ENCODE measurements around the gene PALLD.

The PALLD gene

DNA sequence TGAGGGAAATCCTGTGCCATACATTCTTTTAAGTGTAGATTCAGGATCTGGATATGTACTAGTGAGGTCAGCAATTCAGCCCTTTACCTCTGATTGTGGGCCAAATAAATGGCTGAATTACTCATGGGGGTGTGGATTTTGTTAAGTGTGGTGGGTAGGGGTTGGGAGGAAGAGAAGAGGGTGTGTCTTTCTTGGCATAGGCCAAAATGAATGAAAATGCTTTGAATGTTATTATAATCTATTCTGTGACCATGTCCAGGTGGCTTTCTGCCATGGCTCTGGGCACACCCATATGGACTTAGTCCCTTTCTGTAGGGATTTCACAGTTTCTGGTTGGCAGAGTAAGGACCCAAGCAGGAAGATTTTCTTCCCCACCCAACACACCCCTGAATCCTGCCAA is 268.9 kb downstream of the PALLD start:
- no peak for DNase-seq (ENCODE audit: low spot score)

DNA sequence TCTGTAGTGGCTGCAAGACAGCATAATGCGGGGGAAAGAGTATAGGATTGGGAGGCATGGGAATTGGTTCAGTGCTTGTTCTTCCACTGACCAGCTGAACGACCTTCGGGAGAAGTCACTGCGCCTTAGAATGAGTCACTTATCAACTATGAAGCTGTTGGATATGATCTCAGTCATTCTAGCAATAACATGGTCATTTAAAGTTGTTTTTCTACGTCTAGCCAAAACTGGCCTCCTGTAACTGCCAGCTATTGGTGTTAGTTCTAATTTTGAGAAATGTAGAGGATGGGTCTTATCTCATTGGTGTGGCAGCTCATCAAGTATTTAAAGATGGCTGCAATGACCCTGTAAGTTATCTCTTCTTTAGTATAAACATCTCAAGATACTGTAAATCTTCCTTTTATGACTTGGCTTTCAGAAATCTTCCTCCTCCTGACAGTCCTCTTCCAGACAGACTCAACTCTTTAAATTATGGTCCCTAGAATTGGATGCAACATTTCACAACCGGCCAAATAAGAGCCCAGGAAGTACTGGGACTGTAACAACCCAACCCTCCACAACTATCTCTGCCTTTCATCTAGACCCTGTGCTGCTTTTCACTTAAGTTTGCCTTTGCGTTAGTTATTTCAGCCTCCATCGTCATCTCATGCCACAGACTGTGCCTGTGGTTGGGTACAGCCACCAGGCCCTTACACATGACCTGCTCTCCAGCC is 269.9 kb downstream of the PALLD start:
- no peak for DNase-seq (ENCODE audit: low spot score)

DNA sequence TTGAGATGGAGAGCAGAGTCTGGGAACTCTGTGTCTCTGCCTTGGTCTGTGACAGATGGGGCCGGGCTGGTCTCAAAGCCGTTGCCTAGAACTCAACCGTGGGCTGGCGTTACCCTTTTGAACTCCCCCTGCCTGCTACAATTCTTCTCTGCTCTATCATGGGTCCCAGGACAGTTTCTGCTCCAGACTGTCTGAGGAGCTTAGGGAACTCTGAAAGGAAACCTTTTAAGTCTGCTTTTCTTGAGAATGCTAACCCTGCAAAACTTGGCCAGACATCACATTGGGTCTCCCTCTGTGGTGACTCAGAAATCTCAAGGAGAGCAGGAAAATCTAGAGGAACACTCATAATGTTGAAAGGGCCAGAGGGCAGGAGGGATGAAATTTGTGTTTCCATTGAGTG is 272.6 kb downstream of the PALLD start:
- no peak for DNase-seq (ENCODE audit: low spot score)

DNA sequence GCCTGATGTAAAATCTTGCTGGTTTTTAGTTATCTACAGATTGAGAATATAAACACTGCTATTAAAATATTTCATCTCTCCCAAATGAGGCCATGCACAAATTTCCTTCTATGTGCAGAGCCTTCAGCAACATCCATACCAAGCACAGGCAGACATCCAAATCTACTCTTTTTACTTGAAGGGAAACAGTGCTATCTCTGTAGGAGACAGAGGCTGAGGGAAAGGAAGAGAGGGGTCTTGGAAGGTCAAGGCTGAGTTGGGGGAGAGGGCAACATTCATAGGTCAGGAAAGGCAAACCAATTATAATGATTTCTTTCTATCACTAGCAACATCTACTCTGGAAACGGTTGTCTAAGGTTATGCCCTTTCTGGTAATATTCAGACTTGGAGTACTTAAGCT is 273.0 kb downstream of the PALLD start:
- DNase-seq (ENCODE audit: low spot score) = no peak

DNA sequence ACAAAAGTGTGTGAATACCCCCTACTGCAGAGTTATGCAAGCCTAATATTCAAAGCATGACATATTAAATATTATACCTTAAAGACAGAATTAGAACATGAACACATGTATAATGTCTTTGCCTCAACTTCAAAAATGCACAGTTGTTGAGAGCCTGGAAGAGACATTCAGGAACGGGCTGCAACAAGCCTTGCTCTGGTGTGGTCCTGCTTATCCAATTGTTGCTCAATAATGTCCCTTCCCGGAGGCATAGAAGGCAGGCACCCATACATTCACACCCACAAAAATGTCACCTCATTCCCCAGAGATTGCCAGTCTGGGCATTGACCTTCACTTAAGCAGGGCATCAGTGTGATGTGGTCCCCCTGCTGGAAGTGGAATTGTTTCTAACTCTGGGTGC is 274.4 kb downstream of the PALLD start:
- DNase-seq (ENCODE audit: low spot score) = no peak

DNA sequence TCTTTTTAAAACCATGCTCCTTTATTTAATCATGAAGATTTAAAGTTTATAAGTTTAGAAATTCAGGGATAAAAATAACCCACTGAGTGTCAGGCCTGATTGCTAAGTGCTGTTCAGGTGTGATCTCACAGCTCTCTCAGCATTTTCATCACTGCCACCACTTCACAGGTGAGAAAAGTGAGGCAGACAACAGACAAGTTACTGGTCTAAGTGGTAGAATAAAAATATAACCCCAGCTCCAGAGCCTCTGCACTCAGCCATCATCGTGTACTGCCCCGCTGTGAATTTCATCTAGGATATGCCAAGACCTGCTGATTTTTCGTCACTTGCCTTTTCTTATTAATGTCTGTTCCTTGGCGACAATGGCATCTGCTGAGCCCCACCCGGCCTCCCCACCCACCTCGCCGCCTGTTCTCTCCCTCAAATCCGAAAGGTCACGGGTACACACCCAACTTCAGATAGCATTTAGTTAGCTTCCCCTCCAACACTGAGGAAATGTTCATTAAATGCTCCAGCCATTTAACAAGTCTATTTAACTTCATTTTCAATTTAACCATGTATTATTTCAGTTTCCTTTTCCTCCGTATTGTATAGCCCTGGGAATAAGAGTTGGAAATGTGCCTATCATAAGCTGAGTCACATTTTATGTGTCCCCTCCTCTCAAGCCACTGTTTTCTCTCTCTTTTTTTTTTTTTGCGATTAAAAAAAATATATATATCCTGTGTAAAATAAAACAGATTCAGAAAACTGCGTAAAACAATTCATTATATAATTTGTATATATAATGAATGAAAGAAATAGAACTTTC is 276.7 kb downstream of the PALLD start:
- DNase-seq (ENCODE audit: low spot score) = no peak

DNA sequence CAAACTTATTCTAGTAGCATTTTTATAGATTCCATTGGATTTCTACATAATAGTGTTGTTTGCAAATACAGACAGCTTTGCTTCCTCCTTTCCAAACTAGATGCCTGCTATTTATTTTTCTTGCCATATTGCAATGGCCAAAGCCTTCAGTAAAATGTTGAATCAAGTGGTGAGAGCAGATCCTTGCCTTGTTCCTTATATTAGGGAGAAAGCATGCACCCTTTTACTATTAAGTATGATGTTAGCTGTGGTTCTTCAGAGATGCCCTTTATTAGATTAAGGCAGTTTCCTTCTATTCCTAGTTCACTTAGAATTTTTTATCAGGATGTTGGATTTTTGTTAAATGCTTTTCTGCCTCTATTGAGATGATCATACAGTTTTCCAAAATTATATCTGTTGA is 279.5 kb downstream of the PALLD start:
- DNase-seq (ENCODE audit: low spot score) = no peak

DNA sequence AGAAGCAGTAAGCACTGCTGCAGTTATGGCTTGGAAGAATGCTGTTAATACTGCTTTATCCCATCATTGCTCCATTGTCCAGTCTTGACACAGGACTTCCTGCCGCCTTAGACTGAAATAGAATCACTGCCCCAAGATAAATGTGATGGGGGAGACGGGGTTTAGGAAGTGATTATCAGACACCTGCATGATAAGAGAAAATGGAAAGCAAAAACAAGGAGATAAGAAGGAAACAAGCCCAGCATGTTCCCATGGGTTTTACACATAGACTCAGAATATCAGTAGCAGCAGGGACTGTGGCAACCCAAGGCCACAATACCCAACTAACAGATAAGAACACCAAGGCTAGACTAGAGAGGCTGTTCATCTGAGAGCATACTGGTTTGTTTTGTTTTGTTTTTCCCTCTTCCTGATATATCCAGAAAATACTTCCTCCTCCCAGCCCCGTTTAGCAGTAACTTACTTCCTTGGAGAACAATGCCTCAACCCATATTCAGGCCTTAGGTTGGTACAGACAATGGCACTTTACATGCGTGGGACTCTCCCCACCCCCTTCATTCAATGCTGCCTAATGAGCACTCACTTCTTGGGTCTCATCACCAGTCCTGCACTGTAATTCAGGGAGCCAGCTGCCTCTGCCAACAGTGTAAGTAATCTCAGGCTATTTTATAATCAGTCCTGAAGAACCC is 280.6 kb downstream of the PALLD start:
- no peak for DNase-seq (ENCODE audit: low spot score)

DNA sequence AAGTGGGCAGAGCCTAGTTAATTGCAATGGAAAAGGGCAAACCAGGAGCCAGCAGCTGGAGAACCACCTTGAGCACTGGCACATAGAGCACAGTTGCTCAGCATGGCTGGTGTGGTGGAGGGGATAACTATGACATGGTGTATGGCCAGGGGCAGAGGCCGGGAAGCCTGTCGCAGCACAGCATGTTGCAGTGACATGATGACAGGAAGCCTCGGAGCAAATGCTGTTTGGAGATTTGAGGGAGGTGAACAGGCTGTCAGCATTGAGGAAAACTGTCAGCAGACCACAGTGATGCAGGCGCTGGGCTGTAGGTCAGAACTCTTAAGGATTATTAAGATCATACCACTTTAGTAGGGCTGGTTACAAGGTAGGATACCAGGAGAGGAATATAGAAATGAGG is 284.5 kb downstream of the PALLD start:
- no peak for DNase-seq (ENCODE audit: low spot score)

DNA sequence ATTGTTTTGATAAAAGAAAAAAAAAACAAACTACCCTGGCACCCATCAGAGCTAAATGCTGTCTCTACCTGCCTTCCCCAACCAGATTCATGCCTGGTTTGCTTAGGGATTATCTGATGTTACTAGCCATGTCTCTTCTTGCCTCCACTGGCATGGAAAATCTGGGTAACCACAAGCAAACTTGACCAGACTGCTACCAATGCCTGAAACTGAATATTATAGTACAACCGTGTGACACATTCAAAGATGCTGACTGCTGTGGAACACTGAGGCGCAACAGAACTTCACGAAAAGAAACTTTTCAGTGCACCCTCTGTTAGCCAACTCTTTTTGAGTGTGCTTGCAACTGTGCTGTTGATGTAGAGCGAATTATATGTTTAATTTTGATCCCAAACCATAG is 285.1 kb downstream of the PALLD start:
- DNase-seq (ENCODE audit: low spot score) = no peak

DNA sequence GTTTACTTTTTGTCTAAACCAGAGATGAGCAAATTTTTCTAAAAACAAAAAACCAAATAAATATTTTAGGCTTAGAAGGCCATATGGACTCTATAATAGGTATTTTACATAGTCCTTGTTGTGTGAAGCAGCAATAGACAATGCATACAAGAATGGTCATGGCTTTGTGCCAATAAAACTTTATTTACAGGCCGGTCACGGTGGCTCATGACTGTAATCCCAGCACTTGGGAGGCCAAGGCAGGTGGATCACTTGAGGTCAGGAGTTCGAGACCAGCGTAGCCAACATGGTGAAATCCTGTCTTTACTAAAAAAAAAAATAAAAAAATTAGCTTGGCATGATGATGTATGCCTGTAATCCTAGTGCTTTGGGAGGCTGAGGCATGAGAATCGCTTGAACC is 285.6 kb downstream of the PALLD start:
- DNase-seq (ENCODE audit: low spot score) = no peak

DNA sequence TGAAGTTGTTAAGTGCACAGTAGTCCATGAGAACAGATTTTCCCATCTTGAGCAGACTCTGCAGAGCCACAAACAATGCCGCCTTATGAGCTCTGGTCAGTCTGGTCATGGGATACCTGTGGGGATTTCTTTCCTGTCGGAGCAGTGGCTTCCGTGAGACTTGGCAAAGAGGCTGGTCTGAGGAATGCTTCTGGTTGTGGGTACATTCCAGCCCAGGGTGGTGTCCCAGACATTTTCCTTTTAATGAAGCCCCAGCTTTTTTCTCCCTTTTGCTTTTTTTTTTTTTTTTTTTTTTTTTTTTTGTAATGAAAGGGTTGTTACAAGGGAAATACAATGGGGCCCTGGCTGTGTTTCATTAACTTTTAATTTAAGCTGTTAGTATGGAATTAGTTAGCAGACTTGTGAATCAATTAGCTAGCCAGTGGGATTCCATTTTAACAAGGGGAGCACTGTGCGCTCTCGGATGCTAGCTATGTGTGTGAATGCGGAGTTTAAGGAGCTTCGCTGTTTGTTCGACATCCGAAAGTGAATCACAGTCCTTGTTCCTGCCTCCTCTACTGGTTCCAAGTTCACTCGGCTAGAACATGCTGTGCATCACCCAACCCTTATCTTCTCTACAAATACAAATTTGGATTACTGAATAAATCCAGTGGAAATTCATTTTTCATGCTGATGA is 288.1 kb downstream of the PALLD start:
- DNase-seq (ENCODE audit: low spot score) = peak; percentile 20

DNA sequence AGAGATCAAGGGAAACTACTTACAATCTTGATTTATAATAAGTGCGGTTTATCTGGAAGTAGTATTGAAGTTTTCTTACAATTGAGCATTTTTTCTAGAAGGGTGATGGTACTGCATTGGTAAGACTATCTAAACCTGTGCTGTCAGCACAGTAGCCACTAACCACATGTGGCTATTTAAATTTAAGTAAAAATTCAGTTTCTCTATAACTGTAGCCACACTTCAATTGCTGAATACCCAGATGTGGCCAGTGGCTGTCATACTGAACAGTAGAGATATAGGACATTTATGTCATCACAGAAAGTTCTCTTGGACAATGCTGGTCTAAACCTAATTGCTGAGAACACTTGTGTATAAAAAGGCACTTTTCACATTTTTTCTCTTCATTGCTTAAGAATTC is 290.5 kb downstream of the PALLD start:
- DNase-seq (ENCODE audit: low spot score) = no peak

DNA sequence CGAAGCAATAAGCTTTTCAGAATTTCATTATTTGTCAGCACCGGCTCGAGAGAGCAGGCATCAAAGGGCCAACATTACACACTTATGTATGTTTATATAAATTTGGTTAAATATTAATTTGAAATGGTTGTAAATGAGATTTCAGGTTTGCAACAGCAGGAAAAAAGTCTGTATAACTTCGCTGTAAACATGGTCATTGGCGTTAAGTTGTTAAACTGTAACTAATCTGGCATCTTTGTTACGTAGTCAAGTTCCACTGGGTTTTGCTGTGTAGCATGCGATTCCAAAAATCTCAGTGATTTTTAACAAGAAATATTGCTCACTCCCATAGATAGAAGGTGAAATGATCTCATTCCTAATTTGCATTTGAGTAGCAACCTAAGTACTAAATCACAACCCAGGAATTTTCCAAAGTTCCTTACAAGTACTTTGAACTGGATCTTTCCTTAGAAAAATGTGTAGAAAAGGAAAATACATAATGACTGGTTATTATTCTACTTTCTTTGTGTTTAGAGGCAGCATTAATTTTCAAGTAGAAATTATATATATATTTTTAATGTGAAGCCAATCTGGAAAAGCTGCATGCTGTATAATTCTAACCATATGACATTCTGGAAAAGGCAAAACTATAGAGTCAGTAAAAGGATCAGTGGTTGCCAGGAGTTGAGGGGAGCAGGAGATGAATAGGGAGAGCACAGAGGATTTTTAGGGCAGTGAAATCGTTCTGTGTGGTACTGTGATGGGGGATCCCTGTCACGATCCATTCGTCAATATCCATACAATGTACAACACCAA is 291.1 kb downstream of the PALLD start:
- no peak for DNase-seq (ENCODE audit: low spot score)

DNA sequence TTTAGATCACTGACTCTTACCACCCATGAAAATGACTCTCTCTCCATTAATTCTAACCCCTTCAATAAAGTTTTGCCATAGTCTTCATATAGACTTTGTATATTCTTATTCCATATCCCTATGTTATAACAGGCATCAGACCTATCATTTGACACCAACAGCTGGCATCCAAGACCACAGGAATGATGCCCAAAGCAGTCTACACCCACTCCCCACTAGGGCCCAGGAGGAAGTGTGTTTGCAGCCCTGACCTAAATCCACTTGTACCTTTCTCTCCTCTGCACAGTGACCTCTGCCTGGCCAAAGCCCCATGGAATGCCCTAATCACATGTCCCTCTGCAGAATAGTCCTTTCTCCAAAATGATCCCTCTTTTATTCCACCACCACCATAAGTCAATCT is 294.0 kb downstream of the PALLD start:
- no peak for DNase-seq (ENCODE audit: low spot score)

DNA sequence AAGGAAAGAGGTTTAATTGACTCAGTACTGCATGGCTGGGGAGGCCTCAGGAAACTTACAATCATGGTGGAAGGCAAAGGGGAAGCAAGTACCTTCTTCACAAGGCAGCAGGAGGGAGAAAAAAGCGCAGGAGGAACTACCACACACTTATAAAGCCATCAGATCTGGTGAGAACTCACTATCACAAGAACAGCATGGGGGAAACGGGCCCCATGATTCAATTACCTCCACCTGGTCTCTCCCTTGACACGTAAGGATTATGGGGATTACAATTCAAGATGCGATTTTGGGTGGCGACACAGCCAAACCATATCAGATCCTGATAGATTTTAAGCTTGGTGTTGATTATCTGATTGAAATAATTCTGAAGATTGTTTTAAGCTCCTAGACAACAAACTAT is 294.5 kb downstream of the PALLD start:
- no peak for DNase-seq (ENCODE audit: low spot score)

DNA sequence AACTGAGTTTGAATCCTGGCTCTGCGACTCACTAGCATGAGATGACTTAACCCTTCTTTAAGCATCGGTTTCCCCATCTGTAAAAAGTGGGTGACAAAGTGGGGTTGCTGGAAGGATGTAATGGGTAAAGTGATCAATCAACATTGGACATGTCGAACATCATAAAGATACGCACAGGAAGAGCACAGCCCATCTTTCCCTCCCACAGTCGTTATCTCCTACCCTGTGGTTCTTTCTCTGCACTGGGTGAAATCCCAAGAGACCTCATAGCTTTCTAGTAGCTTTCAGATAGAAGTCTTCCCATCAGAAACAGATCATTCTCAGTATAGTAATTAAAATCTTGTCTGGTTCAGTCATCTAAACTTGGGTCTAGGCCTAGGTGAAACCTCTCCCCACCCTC is 296.7 kb downstream of the PALLD start:
- DNase-seq (ENCODE audit: low spot score) = no peak

DNA sequence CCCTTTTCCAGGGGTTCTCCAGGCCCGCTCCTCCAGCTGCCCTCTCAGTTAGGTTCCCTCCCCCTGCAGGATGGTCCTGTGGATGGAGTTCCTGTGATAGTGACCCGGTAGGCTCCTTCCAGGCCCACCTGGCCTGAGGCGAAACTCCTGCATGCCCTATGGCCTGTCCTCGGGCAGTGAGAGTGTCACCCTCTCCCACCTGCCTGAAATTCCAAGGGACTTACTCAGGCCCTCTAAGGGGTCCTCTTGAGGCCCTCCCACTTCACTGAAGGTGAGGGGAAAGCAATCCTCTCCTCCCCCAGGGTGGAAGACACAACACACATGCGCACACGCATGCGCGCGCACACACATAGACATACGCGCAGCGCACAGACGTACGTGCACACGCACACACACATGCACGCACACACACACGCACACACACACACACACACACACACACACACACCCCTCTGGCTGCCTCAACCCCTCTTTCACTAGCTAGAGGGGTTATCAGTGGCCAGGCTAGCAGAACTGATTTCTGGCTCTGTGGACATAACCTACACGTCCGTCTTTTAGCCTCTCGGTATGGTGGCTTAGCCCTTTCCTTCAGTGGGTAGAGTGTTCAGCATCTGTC is 297.3 kb downstream of the PALLD start:
- no peak for DNase-seq (ENCODE audit: low spot score)

DNA sequence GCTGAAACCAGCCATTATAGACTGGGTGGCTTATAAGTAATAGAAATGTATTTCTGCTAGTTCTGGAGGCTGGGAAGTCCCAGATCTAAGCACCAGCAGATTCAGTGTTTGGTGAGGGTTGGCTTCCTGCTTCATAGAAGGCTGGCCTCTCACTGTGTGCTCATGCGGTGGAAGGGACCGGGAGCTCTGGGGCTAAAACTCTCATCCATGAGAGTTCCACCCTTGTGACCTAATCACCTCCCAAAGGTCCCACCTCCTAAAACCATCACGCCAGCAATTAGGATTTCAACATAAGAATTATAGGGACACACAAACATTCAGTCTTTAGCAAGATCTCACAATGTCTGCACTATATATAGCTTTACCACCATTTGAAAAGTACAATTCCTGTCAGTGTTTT is 298.0 kb downstream of the PALLD start:
- no peak for DNase-seq (ENCODE audit: low spot score)

DNA sequence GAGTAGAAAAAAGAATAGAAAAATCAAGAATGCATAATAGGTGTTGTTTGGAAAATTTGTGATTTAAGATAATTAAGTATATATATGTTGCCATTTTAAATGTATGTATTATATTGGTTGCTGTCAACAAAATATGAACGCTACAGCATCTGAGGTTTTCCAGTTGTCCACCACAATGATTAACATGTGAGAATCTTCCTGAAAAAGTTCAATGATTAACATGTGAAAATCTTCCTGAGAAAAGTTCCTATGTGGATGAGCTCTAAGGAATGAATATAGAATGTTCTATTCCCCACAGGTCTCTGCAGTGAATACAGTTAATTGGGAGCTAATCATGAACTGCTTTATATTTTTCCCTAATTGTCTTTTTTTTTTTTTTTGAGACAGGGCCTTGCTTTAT is 298.5 kb downstream of the PALLD start:
- no peak for DNase-seq (ENCODE audit: low spot score)

DNA sequence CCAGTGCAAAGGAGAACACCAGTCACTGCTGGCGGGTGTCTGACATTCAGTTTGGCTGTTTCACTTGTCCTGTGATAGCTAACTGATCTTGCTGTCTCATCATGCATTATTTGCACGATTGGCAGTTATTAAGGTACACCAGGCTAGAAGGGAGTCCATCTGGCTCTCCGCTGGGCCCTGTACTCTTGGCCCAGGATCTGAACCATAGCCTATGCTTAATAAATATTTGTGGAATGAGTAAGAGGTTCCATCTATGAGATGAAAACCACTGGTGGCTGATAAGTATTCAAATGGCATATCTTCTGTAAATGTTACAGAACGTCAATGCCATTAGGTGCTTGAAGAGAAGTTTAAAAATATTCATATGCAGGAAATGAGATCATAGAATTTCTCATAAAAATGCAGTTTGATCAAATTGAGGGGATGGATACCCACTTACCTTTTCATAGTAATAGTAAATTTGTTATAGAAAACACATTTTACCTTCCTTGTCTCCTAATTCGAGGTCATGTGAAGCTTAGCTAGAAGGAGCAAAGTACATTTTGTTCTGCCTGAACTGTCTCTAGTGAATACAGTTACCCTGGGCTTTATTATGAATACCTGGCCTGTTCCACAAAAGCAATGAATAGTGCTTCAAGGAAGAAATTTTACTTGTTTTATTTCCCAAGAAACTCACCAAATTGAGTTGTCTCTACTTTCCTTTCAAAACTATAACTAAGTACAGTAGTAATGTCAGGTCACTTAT is 299.7 kb downstream of the PALLD start:
- no peak for DNase-seq (ENCODE audit: low spot score)
